K562 (cell line): ENCODE data around the gene NDUFV3. TPM values are rescaled to one million over a fixed set of nuclear protein-coding genes. Genes with fewer than 3 reads are reported as not detected.

ENCODE experiments used
- ATAC-seq: fragments of 200-7000 bp; cut with Tn5 transposase; 3 replicates; pipeline ENCODE4 v1.9.1; 2020; ENCODE audit warnings: moderate library complexity
- BruUV-seq: library from RNA; stranded (reverse); fragments of 400-500 nt; replicated peaks from 2 replicates; lab custom pipeline; 2021; lab: Mats Ljungman, UMichigan
- CTCF ChIA-PET: fragments of 300-600 bp; formaldehyde crosslinking; extraction: SDS; loops from one replicate; lab custom pipeline; 2021; ENCODE audit warnings: low intra/inter-chr PET ratio; lab: Yijun Ruan, JAX
- POLR2A ChIA-PET: fragments of 300-600, 350-650 bp; sonication (Branson Sonifier 250); formaldehyde crosslinking; extraction: SDS; loops from one replicate; lab custom pipeline; 2021; ENCODE audit warnings: antibody characterized with exemption, inconsistent platforms; lab: Yijun Ruan, JAX
- DNase-seq, 4 experiments: peaks; one replicate each; pipeline versions ENCODE4 v3.0.0 to v3.0.0-alpha.2; 2011 to 2018; ENCODE audit warnings: low spot score in 3 of 4, mixed read lengths in 3 of 4; ENCODE audit errors: extremely low read depth in 1 of 4
- FAIRE-seq: peaks from 2 replicates; lab custom pipeline; 2011; peaks lifted over from hg19 to GRCh38; lab: Jason Lieb, UNC
- H2AFZ ChIP-seq: 2 replicates; pipeline ENCODE4 v1.6.0; 2011; ENCODE audit warnings: low read depth, low read length, control low read depth, inconsistent platforms
- H3K27ac ChIP-seq: fragments of 200-600 bp; 3 replicates; pipeline ENCODE4 v1.8.0; 2011; ENCODE audit warnings: low read depth, mild to moderate bottlenecking, control low read depth, inconsistent platforms, low read length, moderate library complexity, mixed read lengths; ENCODE audit errors: extremely low read depth
- H3K27me3 ChIP-seq, 2 experiments: fragments of 300-600 bp in 1 of 2; 2 replicates in 1 of 2; 3 replicates in 1 of 2; pipeline versions ENCODE4 v1.6.0 to v1.8.0; 2011; ENCODE audit warnings: inconsistent platforms in 2 of 2, low read length in 2 of 2, mild to moderate bottlenecking in 1 of 2, mixed read lengths in 1 of 2, moderate library complexity in 1 of 2; ENCODE audit not compliant: control insufficient read depth in 2 of 2, insufficient read depth in 2 of 2
- H3K36me3 ChIP-seq: fragments of 300-600 bp; 3 replicates; pipeline ENCODE4 v1.8.0; 2011; ENCODE audit warnings: mild to moderate bottlenecking, low read length, inconsistent platforms; ENCODE audit not compliant: control insufficient read depth, insufficient read depth
- H3K4me1 ChIP-seq, 2 experiments: fragments of 200-600 bp in 1 of 2; replicated peaks in 1 of 2; 2 replicates in 1 of 2; 3 replicates in 1 of 2; pipeline versions ENCODE4 v1.5.1 to v1.8.0; 2011; ENCODE audit warnings: inconsistent platforms in 2 of 2, low read length in 2 of 2, mild to moderate bottlenecking in 1 of 2, mixed read lengths in 1 of 2, moderate library complexity in 1 of 2; ENCODE audit not compliant: control insufficient read depth in 2 of 2, insufficient read depth in 2 of 2
- H3K4me2 ChIP-seq: 2 replicates; pipeline ENCODE4 v1.6.1; 2011; ENCODE audit warnings: low read length, control low read depth, inconsistent platforms, mixed read lengths; ENCODE audit not compliant: insufficient read depth
- H3K4me3 ChIP-seq: fragments of 200-600 bp; sonication (generic), shearing (Covaris generic); 2 replicates; pipeline ENCODE4 v1.5.1; 2016; ENCODE audit warnings: control low read depth, inconsistent platforms
- H3K79me2 ChIP-seq: fragments of 200-600 bp; 3 replicates; pipeline ENCODE4 v1.8.0; 2011; ENCODE audit warnings: low read length, inconsistent platforms; ENCODE audit not compliant: control insufficient read depth, insufficient read depth
- H3K9ac ChIP-seq, 2 experiments: 2 replicates each; pipeline versions ENCODE4 v1.6.0 to v1.6.1; 2011; ENCODE audit warnings: low read depth in 2 of 2, low read length in 2 of 2, control low read depth in 1 of 2, inconsistent platforms in 1 of 2, mild to moderate bottlenecking in 1 of 2, mixed read lengths in 1 of 2; ENCODE audit not compliant: insufficient read depth in 1 of 2
- H3K9me1 ChIP-seq: one replicate; pipeline ENCODE4 v1.6.0; 2011; ENCODE audit warnings: inconsistent platforms, mild to moderate bottlenecking, low read length, moderate library complexity; ENCODE audit not compliant: control insufficient read depth, insufficient read depth
- H3K9me3 ChIP-seq: replicated peaks from 2 replicates; pipeline ENCODE4 v1.5.1; 2011; ENCODE audit warnings: low read depth, low read length, inconsistent platforms; ENCODE audit not compliant: control insufficient read depth, insufficient read depth
- H4K20me1 ChIP-seq: replicated peaks from 2 replicates; pipeline ENCODE4 v1.6.1; 2011; ENCODE audit warnings: low read length, inconsistent platforms, mixed read lengths; ENCODE audit not compliant: control insufficient read depth, insufficient read depth
- PRDM10 ChIP-seq: fragments of 450-650 bp; IDR thresholded peaks from 2 replicates; pipeline ENCODE4 v1.6.1; 2018; ENCODE audit not compliant: partially characterized antibody
- SMARCC2 ChIP-seq: fragments of 450-650 bp; IDR thresholded peaks from 2 replicates; pipeline ENCODE4 v1.6.1; 2017; ENCODE audit warnings: antibody characterized with exemption, moderate library complexity, mild to moderate bottlenecking, low read depth
- ZBTB40 ChIP-seq, 2 experiments: fragments of 450-650 bp in 1 of 2; sonication (generic) in 1 of 2; formaldehyde crosslinking in 1 of 2; IDR thresholded peaks; 2 replicates each; pipeline versions ENCODE4 v1.7.1 to v1.9.0; 2016 to 2022; ENCODE audit warnings: inconsistent platforms in 1 of 2, mild to moderate bottlenecking in 1 of 2, missing genetic modification reagents in 1 of 2
- ZNF217 ChIP-seq: sonication (generic); formaldehyde crosslinking; IDR thresholded peaks from 2 replicates; pipeline ENCODE4 v1.8.0; 2022; ENCODE audit warnings: mild to moderate bottlenecking, missing genetic modification reagents
- ZNF282 ChIP-seq: sonication (generic); formaldehyde crosslinking; IDR thresholded peaks from 2 replicates; pipeline ENCODE4 v1.8.1; 2023; ENCODE audit warnings: missing genetic modification reagents
- ZNF696 ChIP-seq: fragments of 250-450 bp; sonication (Bioruptor Pico); conservative IDR thresholded peaks from 2 replicates; pipeline ENCODE4 v1.4.0; 2020; ENCODE audit warnings: mild to moderate bottlenecking, moderate library complexity
- ZNF740 ChIP-seq, 3 experiments: fragments of 200-800 bp in 1 of 3; sonication (Bioruptor generic) in 1 of 3; sonication (generic) in 1 of 3; formaldehyde crosslinking in 1 of 3; IDR thresholded peaks; 2 replicates each; pipeline versions ENCODE4 v1.6.1 to v1.8.0; 2016 to 2022; ENCODE audit warnings: mild to moderate bottlenecking in 2 of 3, missing compliant biosample characterization in 2 of 3, missing genetic modification characterization in 2 of 3, missing genetic modification reagents in 1 of 3
- WGBS: fragments of 100-300 bp; shearing (Covaris generic); methylation state at CpG from one replicate; pipeline ENCODE4 v1.1.6; 2016; ENCODE audit warnings: low coverage, mixed read lengths; ENCODE audit not compliant: insufficient coverage; ENCODE audit errors: missing lambda C conversion rate; 5-methylcytosine and 5-hydroxymethylcytosine counted together
- in situ Hi-C: fragments of 300-500 bp; cut with MboI; formaldehyde crosslinking; loops from 4 replicates; pipeline ENCODE4 v1.15.0; 2018; ENCODE audit warnings: inconsistent platforms, mixed read lengths
- intact Hi-C: fragments of 100-400 bp; cut with micrococcal nuclease; formaldehyde crosslinking; loops from 2 replicates; pipeline ENCODE4 v1.14.2; 2022
- polyA plus RNA-seq, 8 experiments: library from polyadenylated mRNA; depleted of rRNA in 4 of 8; stranded (reverse) in 5 of 8; unstranded in 3 of 8; fragments of >200 nt; fragmentation: Nextera tagmentation in 2 of 8; fragmentation: Illumina TruSeq in 1 of 8; extraction: Ambion mirVana in 2 of 8; extraction: Trizol in 1 of 8; gene quantifications; 2 replicates each; pipeline versions ENCODE4 v1.2.1 to v1.2.3, GENCODE V29; 2011 to 2014; ENCODE audit warnings: inconsistent platforms in 1 of 8, missing spikeins in 1 of 8
- total RNA-seq, 7 experiments: library from RNA; depleted of rRNA in 6 of 7; stranded (reverse); fragments of >200 nt in 6 of 7; fragmentation: Illumina TruSeq in 2 of 7; extraction: Trizol in 2 of 7; gene quantifications; 2 replicates each; pipeline versions ENCODE4 v1.2.1 to v1.2.3, GENCODE V29; 2011 to 2021; ENCODE audit warnings: low replicate concordance in 1 of 7

The NDUFV3 gene
- total and polyA plus RNA-seq, 9 of the 15 experiments (the other 6 are each of a cell fraction or from before 2014, with no cell fraction given): 19.1 to 87.8 (median 74.3) TPM

- CTCF ChIA-PET: no interaction called here
- Histone ChIP-seq H3K79me2 (no peaks in the 10 kb centered on the region), H3K27ac (no peak overlapping the region), H3K36me3 (no peaks in the 10 kb centered on the region), H3K9ac (no peak overlapping the region), H3K4me3 (no peak overlapping the region), H3K4me2 (no peak overlapping the region), H4K20me1 (no peaks in the 10 kb centered on the region), H3K4me1 (peaks cover 7 to 18% of the 10 kb centered on the region in 2 experiments), H3K27me3 (no peaks in the 10 kb centered on the region), H2AFZ (no peak overlapping the region), H3K9me3 (no peaks in the 10 kb centered on the region; the same call in 1 of the 2 replicates), H3K9me1 (no peaks in the 10 kb centered on the region)
- intact Hi-C loops: no loop called here
- no peak for DNase-seq
- FAIRE-seq: no peak
- in situ Hi-C loops: no loop called here
- no TSS peak for BruUV-seq
- WGBS: 61% methylated on average over 3 of the region's 3 CpGs
- no peak for ATAC-seq
- POLR2A ChIA-PET: interaction anchor here (1.5 to 1.8 kb wide), 2 partner anchors 10 to 12 kb away, joined by 3 to 7 read pairs; no protein-coding TSS in a partner anchor
- TF ChIP-seq ZNF282 (CRISPR knock-in tag) (no peak), PRDM10 (no peak), ZNF740 (CRISPR knock-in tag; IDR thresholded peaks at IDR 0.05) (no peak), ZNF740 (tag; IDR thresholded peaks at IDR 0.05) (no peak), ZNF696 (no peak), ZBTB40 (IDR thresholded peaks at IDR 0.05) (no peak), ZBTB40 (CRISPR knock-in tag; IDR thresholded peaks at IDR 0.05) (no peak), SMARCC2 (no peak), ZNF217 (no peak)
Observed at GRCh38 chr21:42959728-42960127, 66.6 kb downstream of the NDUFV3 start.
